GM19043 (cell line): ENCODE data around the gene KLHDC4.
"Not testable (repeated sequence)": the region's sequence is repeated elsewhere in the genome, so short reads cannot be mapped to it uniquely, and the experiment has no call there.

Experiments
- ATAC-seq: cut with Tn5 transposase; IDR thresholded peaks from one replicate; pipeline ENCODE4 v1.9.1; 2021; ENCODE audit warnings: low read depth; ENCODE audit not compliant: unreplicated experiment

KLHDC4 gene

DNA sequence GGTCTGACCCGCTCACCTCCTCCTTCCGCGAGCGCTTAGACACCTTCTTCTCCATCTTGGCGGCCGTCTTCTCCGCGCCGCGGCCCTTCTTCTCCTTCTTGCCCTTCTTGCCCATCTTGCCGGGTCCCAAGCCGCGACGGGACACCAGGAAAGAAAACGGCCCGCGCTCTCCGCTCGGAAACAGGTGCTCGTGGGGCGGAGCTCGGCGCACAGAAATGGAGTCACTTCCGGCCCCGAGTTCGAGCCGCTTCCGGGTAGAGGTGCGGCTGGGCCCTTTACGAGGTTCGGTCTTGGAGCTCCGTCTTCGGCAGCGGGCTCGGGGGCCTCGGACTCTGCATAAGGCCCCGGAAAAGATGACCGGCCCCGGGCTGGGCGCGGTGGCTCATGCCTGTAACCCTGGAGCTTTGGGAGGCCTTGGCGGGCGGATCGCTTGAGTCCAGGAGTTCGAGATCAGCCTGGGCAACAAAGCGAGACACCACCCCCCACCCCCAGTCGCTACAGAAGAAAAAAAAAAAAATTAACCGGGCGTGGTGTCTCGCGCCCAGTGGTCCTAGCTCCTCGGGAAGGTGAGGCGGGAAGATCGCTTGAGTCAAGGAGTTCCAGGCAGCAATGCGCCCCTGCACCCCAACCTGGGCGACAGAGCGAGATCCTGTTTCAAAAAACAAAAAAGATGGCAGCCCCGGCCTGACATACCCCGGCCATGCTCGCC is at the start of gene KLHDC4:
Gene KLHDC4 (minus strand): TSS at position 211 of the 709 bp plus-strand sequence. CDS start 96 bp downstream, at position 115.
- ATAC-seq: peak; percentile 62

DNA sequence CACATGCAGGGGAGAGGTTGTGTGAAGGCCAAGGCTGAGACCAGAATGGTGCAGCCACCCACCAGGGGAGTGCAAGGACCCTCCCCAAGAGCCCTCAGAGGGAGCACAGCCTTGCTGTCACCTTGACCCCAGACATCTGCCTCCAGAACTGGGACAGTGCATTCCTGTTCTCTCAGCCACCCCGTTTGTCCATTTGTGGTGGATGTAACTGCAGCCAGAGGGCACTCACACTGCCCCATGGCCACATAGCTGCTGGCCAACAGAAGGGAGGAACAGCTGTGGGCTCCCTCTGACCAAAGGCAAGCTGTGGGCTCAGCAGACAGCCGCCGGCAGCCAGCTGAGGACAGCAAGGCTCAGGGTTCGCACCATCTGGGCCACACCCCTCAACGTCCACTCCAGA is 49.8 kb upstream of the KLHDC4 start:
- ATAC-seq: no peak

DNA sequence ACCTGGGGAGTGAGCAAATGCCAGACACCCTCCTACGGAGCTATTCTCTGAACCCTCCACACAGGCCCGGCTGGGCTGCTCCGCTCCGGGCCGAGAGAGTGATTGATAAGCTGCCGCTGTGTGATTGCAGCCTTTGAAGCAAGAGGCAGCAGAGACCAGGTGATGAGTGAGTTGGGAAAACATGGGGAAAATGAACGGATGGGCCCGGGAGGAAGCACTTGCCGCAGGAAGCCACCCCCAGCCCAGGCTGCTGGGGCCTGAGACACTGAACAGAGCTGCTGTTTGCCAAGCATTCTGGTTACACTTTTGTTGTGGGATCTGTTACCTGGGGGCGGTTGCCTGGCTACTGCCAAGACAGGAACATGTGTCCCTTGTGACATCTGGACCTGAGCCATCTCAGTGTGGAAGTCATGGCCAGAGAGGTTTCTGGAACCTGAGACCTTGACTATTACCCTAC is 46.4 kb upstream of the KLHDC4 start:
- ATAC-seq: no peak

DNA sequence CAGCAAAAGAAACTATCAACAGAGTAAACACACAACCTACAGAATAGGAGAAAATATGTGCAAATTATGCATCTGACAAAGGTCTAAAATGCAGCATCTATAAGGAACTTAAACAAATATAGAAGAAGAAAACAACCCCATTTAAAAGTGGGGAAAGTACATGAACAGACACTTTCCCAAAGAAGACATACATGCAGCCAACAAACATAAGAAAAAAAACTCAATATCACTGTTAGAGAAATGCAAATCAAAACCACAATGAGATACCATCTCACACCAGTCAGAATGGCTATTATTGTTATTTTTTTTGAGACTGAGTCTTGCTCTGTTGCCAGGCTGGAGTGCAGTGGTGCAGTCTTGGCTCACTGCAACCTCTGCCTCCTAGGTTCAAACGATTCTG is 45.7 kb upstream of the KLHDC4 start:
- not testable (repeated sequence) for ATAC-seq

DNA sequence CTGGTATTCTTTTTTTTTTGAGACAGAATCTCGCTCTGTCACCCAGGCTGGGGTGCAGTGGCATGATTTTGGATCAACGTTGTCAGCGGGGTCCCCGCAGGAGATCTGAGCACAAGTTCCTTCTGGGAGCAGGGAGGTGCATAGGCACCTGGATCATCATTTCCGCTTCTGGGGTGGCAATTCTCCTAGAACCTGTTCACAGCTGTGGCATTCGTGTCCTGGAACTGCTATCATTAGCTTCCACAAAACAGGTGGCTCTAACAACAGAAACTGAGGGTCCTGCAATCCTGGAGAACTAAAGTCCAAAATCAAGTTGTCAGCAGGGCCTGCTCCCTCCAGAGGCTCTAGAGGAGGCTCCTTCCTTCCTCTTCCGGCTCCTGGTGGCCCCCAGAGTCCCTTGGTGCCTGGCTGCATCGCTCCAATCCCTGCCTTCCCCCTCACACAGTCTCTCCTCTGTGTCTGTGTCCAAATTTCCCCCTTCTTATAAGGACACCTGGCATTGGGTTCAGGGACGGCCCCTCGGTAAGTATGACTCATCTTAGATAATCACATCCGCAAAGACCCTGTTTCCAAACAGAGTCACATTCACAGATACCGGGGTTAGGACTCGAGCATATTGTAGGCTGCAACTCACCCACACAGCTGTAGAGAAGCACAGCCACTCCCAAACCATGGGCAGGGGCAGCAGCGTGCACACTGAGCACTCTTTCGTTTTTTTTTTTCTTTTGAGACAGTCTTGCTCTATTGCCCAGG is 43.5 kb upstream of the KLHDC4 start:
- peak; percentile 54 for ATAC-seq

DNA sequence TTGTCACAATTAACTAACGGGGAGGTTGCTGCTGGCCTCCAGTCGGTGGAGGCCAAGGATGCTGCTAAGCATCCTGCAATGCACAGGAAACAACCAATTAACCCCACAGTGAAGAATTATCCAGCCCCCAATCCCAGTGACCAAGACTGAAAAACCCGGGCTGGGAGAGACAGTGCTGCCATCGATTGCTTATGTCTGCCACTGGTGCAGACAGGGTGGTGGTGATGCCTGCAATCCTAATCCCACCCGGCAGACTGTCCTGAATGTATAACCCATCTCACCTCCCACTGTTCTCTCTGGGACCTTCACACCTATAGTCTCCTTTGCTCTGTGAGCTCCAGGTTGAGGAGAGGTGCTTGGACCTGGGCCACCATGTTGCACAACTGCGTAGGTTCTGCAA is 42.3 kb upstream of the KLHDC4 start:
- ATAC-seq: no peak

DNA sequence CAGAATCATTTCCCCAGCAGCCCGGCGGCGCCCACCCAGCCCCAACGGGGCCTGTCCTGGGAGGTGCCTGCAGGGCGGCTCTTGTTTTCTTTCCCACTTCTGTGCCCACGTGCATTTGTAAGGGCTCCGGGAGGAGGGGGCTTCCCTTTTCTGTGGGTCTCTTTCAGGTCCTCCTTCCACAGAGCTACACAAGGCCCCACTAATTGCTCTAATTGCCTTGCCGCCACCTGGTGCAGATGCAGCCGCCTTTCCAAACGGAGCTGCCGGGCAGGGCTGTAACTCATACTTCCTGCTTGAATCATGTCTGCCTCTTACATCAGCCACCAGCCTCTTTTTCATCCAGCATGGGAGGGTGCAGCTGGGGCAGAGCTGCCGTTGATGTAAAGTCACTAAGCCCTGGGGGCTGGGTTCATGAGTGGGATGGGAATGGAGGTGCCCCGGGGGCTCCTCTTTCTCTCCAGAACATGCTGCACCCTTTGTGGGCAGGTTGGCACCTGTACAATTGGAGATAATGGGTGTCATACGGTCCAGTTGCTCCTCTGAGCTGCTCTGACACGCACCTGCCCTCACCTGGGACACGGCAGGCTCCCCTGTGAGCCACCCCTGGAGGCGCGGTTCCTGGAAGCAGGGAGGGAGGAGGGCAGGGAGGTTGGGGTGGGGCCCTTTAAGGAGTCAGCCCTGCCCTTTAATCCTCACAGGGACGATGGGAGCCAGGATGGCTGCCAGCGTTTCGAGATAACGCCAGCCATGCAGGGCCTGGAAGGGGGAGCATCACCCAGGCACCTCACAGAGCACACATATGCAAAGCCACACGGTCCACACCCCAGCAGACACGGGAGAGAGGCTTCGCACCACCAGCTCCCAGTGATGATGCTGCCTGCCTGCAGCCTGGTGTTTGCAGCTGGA is 41.1 kb upstream of the KLHDC4 start:
- no peak for ATAC-seq

DNA sequence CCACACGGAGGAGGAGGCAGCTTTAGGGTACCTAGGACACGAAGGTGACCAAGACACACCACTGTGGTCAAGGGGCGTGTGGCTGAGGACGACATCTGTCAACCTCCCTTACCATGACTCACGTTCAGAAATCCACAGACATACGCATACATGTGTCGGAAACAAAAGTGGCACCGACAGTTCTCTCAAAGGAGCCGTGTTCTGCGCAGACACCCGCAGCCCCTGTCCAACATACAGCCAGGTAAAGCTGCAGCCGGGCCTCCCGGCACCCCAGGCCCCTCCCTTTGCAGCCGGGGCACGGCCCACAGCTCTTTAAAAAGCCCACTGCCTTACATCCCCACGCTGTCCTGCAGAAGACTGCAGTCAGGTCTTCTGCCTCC is 40.5 kb upstream of the KLHDC4 start:
- no peak for ATAC-seq

DNA sequence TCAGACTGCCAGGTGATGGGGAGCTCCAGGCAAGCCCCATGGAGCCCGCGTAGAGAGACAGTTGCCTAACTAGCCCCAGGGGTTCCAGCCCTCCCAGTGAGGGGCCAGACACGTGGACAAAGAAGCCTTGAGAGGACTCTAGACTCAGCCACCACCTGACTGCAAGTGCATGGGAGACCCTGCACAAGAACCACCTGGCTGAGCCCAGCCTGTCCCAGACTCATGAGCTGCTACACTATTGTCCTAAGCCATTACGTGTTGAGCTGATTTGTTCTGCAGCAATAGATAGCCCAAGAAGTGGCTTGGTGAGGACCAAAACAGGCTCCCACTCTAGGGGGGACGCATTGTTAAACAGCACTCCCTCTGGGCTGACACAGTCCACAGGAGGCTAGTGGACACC is 37.6 kb upstream of the KLHDC4 start:
- no peak for ATAC-seq

DNA sequence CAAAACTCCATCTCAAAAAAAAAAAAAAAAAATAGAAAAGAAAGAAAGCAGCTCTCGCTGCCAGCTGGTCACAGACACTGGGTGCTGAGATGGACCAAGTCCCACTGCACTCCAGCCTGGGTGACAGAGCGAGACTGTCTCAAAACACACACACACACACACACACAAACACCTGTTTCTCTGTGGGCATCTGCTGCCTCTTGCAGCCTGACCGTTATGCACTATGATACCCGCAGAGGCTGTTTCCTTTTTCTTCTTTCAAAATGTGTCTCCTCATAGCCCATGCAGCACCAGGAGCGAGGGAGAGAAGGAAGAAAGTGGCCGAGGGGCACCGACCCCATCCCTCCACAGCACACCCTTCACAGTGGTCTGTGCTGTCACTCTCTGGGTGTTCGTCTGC is 36.9 kb upstream of the KLHDC4 start:
- ATAC-seq: no peak

DNA sequence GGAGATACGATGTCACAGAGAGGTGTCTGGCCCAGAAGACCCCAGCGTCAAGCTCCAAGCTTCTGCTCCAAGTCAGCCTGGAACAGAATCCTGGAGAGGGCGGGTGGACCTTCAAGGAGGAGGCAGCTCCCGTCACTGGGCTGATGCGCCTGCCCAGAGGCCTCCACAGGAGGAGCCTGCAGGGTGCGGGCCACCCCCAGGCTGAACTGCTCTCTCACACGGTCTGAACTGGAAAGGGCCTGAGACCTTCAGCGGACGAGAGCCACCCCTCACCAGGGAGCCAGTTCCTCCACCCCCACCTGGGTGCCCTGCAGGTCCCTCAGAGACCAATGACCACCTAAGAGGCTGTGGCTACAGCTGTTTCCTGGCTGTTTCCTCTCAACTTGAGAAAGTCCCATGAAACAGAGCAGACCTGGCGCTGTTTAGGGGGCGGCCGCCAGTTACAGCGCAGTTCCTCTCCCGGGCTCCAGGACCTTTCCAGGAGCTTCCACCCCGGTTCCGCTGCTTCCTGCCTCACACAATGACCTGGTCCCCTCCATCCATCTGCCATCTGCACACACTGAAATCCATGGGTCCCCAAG is 36.0 kb upstream of the KLHDC4 start:
- no peak for ATAC-seq

DNA sequence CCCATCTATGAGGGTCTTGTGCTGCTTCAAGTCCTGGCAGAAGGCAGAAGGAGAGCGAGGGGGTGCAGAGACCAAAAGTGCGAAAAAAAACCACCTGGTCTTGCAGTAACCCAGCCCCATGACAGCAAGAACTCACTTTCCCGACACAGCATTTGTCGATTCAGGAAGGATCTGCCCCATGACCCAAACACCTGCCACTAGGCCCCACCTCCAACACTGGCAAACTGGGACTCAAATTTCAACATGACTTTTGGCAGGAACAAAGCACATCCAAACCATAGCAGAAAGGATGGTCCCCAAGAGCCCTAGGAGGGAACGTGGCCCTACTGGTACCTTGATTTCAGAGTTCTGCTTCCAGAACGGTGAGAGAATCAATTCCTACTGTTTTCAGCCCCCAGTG is 34.7 kb upstream of the KLHDC4 start:
- no peak for ATAC-seq

DNA sequence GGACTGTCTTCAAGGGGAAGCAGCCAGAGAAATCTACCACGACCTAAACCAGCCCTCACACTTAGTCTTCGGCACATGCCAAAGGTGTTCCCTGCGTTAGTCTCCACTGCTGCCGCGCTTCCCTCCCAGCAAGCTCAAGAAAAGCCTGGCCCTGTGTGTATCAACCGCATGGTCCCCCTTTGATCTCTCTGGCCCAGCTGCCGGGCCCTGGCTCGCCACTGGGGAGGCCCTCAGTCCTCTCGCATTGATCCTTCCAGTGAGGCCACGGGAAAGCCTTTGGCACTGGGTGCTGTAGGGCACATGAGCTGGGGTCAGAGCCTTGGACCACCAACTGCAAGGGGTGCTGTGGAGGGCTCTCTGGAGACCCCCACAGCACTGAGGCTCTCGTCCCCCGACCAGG is 29.6 kb upstream of the KLHDC4 start:
- no peak for ATAC-seq

DNA sequence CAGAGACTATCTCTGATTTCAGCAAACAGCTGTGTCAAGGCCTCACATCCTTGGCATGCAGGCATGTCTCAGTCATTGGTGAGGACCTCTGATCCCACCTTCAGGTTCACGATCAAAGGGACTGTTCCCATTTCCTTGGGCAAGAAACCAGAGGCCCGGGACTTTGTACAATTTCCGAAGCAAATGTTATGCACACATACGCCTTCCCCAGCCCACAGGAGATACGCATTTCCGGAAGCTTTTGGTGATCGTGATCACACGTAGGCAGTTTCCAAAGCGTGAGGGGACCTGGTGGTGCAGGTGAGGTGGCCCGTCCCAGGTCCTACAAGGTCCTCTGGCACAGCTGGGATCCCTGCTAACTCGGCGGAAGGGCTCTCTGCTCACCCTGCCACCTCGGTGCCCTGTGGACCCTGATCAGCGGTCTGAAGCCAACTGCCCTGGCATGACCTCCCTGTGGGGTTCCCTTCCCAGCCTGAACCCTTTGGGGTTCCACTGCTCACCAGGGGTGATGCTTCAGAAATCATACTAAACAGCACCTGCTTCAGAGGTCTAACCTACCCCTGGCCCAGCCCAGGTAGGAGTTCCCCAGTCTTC is 28.8 kb upstream of the KLHDC4 start:
- ATAC-seq: no peak

DNA sequence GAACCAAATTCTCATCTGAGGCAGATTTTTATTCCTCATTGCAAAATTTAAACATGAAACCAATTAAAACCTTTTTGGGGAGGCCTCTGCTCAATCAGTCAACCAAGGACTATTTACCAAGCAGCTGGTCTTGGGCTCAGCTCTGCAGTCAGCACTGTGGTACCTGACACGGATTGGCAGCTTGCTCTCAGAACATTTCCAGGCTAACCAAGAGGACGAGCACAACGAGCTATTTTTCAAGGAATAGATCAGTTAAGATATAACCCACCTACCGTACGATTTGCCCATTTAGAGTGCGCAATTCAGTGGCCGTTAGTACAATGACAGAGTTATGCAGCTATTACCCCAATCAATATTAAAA is 26.4 kb upstream of the KLHDC4 start:
- ATAC-seq: no peak

DNA sequence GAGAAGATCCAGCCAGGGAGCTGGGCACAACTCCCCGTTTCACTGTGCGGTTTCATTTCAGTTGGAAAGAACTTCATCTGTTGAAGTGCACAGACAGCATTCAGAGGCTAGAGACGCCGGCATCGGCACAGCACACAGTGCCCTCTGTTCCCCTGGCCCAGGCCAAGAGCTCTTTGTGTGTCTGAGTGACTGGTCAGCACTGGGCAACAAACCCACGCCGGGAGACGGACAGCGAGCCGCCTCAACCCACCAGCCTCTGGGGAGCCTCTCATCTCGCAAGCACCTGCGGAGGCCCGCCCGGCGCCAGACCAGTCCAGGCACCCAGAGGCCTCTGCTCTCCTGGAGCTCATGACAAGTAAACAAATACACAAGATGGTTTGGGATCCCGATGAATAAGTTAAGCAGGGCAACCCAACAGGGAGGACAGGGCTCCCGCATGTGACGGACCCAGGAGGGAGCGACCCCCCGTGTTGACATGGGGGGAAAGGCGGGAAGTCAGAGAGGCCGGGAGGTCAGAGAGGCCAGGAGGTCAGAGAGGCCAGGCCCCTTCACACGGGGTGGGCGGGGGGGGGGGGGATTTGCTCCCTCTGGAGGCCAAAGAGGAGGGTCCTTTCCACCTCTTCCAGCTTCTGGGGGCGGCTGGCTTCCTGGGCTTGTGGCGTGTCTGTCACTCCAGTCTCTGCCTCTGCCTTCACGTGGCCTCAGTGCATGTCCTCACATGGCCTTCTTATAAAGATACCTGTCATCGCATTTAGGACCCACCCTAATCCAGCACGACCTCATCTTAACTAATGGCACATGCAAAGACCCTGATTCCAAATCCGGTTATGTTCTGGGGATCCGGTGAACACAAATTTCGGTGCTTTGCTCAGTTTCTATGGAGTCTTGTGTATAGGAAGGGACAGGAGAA is 25.8 kb upstream of the KLHDC4 start:
- no peak for ATAC-seq

DNA sequence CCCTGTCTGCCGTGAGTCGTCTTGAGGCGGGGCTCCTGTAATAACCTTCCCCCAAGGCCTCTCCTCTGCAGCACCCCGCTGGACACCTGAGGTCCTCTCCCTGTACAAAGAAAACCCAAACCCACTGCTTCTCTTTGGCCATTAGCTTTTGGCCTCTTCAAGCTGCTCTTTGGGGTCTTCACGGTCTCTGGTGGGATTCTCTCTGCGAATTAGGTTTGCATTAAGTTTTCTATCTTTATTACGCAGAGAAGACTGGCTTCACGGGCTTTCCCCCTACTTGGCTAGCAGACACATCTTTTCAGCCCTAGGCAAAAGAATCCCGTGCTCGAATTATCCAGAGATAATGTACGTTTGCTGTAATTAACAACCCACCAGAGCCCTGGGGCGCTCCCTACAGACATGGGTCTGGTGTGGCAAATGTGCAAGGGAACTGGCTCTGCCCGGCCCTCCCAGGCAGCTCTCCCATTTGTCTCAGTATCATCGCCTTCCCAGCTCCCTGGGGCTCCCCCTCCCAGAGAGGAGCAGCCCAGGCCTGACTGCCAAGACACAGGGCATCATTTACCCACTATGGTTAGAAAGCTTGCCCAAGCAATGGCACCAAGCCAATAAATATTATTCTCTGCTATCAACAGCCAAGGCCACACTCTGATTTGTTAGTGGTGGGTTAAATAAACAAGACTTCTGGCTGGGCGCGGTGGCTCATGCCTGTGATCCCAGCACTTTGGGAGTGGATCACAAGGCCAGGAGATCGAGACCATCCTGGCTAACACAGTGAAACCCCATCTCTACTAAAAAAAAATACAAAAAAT is 24.7 kb upstream of the KLHDC4 start:
- ATAC-seq: no peak

DNA sequence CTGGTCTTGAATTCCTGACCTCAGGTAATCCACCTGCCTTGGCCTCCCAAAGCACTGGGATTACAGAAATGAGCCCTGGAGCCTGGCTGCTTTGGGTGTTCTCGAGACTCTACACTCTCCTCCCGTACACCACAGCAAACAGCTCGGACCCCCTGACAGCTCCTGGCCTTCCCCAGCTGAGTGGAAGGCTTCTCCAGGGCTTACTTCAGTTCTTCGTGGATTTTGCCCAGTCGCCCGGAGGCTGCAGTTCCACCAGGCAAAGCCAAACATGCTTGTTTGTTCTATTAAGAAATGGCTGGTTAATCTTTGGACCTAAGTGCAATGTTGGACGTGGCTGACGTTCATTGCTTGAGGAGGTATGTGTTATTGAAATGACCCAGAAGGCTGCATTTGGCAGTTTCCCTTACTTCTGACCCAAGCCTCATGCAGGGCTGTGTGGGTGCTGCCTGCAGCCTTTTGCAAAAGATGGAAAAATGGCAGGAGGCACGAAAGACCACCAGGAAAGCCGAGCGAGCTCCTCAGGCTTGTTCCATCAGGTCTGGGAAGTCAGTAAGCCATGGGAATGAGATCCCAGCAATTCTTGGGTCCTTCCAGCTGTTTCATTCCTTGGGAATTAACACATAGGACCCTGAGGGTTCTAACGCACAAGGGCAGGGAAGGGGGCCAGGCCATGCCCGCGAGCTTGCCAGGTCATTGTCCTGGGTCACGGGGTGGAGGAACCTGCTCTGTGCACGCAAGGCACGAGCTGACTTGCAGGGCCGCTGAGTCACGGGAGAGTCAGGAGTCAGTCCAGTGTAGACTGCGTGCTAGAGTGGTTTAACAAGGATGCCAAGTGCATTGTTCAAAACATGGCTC is 23.9 kb upstream of the KLHDC4 start:
- ATAC-seq: no peak
